NCI-H1930 (cell line): ENCODE results near the gene ASIC4.

Source experiments
- DNase-seq, 2 experiments: peaks; one replicate each; lab custom pipeline; 2025; lab: John Stamatoyannopoulos, UW

Gene ASIC4

DNA sequence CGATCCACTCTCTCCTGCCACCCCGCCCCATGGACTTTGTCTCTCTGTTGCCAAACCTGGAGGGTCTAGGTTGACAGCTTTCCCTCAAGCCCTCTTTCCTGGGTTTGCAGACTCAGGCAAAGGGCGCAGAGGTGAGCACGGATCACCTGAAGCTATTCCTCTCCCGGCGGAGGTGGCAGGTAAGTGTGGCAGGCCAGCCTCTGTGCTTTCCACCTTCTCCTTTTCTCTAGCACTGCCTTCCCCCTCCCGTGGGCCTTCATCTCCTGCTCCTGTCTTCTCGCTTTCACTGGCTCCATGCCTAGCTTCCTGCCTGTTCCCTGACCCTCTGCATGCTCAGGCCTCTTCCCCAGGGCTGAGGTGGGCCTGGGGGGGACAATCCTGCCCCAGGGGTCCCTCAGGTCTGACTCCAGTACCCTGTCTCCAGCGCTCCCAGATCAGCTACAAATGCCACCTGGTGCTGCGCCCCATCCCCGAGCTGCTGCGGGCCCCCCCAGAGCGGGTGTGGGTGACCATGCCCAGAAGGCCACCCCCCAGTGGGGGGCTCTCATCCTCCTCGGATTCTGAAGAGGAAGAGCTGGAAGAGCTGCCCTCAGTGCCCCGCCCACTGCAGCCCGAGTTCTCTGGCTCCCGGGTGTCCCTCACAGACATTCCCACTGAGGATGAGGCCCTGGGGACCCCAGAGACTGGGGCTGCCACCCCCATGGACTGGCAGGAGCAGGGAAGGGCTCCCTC is 31.4 kb upstream of the ASIC4 start:
- no peak for DNase-seq

DNA sequence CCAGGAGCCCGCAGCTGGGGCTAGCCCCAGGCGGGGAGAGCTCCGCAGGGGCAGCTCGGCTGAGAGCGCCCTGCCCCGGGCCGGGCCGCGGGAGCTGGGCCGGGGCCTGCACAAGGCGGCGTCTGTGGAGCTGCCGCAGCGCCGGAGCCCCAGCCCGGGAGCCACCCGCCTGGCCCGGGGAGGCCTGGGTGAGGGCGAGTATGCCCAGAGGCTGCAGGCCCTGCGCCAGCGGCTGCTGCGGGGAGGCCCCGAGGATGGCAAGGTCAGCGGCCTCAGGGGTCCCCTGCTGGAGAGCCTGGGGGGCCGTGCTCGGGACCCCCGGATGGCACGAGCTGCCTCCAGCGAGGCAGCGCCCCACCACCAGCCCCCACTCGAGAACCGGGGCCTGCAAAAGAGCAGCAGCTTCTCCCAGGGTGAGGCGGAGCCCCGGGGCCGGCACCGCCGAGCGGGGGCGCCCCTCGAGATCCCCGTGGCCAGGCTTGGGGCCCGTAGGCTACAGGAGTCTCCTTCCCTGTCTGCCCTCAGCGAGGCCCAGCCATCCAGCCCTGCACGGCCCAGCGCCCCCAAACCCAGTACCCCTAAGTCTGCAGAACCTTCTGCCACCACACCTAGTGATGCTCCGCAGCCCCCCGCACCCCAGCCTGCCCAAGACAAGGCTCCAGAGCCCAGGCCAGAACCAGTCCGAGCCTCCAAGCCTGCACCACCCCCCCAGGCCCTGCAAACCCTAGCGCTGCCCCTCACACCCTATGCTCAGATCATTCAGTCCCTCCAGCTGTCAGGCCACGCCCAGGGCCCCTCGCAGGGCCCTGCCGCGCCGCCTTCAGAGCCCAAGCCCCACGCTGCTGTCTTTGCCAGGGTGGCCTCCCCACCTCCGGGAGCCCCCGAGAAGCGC is 30.6 kb upstream of the ASIC4 start:
- DNase-seq = no peak

DNA sequence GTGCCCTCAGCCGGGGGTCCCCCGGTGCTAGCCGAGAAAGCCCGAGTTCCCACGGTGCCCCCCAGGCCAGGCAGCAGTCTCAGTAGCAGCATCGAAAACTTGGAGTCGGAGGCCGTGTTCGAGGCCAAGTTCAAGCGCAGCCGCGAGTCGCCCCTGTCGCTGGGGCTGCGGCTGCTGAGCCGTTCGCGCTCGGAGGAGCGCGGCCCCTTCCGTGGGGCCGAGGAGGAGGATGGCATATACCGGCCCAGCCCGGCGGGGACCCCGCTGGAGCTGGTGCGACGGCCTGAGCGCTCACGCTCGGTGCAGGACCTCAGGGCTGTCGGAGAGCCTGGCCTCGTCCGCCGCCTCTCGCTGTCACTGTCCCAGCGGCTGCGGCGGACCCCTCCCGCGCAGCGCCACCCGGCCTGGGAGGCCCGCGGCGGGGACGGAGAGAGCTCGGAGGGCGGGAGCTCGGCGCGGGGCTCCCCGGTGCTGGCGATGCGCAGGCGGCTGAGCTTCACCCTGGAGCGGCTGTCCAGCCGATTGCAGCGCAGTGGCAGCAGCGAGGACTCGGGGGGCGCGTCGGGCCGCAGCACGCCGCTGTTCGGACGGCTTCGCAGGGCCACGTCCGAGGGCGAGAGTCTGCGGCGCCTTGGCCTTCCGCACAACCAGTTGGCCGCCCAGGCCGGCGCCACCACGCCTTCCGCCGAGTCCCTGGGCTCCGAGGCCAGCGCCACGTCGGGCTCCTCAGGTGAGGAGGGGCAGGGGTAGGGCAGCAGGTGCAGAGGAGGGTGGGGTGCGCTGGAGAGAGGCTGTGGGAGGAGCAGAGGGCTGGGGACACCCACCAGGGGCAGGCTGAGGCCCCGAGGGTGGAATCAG is 29.7 kb upstream of the ASIC4 start:
- no peak for DNase-seq

DNA sequence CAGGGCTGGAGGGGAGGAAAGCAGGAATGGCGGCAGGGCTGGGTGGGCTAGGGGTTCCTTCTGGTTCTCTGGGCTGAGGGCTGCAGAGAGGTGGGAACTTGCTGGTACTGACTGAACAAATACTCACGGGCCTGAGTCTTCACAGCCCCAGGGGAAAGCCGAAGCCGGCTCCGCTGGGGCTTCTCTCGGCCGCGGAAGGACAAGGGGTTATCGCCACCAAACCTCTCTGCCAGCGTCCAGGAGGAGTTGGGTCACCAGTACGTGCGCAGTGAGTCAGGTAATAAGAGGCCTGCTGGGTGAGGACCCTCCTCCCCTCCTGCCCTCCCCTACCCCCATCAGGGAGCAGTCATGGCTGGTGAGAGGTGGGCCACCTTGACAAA is 29.1 kb upstream of the ASIC4 start:
- DNase-seq = no peak

DNA sequence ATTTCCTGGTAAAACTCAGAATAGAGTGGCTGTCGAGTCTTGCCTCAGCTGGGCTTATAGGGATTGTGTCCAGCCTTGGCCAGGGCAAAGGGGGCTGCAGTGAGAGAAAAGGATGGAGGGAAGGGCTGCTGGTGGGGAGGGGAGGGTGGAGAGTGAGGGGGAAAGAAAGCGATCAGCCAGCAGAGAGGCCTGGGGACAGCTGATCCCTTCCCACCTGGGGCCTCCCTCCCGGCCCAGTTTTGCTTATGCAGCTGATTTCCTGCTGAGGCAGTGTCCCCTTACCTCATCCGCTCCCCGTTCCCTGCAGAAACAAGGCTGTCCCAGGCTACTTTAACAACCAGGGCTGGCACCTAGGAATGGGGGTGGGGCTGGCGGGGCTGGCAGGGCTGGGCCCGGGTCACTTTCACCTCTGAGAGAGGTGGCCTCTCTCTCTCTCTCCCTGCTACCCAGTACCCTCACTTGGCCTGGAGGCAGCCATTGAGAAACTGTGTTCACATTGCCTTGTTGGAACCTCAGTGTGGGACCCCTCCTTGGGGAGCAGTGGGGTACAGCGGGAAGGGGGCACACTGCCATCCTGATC is 27.8 kb upstream of the ASIC4 start:
- no peak for DNase-seq

DNA sequence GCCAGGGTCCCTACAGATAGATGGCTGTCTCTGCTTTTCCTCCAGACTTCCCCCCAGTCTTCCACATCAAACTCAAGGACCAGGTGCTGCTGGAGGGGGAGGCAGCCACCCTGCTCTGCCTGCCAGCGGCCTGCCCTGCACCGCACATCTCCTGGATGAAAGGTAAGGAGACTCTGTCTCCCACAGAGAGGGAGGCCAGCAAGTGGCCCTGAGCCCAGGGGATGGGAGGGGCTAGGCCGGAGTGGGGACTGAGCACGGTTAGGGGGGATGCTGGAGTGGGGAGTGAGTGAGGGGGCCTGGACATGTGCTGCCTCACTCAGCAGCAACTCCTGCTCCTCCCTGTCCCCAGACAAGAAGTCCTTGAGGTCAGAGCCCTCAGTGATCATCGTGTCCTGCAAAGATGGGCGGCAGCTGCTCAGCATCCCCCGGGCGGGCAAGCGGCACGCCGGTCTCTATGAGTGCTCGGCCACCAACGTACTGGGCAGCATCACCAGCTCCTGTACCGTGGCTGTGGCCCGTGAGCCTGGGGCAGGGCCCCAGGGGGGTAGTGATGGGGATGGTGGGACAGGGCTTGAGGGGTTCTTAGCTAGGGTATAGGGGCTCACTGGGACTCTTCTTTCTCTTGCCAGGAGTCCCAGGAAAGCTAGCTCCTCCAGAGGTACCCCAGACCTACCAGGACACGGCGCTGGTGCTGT is 26.0 kb upstream of the ASIC4 start:
- no peak for DNase-seq

DNA sequence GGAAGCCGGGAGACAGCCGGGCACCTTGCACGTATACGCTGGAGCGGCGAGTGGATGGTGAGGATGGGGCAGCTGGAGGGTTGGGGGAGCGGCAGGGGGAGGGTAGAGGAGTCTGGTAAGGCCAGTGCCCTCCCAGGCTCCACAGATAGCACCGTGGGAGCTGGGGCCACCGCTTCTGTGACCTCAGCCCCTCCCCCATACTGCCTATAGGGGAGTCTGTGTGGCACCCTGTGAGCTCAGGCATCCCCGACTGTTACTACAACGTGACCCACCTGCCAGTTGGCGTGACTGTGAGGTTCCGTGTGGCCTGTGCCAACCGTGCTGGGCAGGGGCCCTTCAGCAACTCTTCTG is 25.5 kb upstream of the ASIC4 start:
- no peak for DNase-seq

DNA sequence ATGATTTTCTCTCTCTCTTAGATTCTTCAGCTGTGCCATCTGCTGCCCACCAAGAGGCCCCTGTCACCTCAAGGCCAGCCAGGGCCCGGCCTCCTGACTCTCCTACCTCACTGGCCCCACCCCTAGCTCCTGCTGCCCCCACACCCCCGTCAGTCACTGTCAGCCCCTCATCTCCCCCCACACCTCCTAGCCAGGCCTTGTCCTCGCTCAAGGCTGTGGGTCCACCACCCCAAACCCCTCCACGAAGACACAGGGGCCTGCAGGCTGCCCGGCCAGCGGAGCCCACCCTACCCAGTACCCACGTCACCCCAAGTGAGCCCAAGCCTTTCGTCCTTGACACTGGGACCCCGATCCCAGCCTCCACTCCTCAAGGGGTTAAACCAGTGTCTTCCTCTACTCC is 25.0 kb upstream of the ASIC4 start:
- no peak for DNase-seq

DNA sequence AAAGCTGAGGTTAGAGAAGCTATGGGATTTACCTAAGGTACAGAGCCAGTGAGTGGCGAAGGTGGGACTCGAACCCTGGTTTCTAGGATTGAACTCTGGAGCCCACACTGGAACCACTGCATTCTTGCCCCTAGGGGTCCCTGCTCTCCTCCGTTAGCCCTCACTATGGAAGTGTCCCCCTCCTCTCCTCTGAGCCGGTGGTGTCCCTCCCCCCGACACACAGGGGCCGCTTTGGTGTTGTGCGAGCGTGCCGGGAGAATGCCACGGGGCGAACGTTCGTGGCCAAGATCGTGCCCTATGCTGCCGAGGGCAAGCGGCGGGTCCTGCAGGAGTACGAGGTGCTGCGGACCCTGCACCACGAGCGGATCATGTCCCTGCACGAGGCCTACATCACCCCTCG is 24.1 kb upstream of the ASIC4 start:
- no peak for DNase-seq

DNA sequence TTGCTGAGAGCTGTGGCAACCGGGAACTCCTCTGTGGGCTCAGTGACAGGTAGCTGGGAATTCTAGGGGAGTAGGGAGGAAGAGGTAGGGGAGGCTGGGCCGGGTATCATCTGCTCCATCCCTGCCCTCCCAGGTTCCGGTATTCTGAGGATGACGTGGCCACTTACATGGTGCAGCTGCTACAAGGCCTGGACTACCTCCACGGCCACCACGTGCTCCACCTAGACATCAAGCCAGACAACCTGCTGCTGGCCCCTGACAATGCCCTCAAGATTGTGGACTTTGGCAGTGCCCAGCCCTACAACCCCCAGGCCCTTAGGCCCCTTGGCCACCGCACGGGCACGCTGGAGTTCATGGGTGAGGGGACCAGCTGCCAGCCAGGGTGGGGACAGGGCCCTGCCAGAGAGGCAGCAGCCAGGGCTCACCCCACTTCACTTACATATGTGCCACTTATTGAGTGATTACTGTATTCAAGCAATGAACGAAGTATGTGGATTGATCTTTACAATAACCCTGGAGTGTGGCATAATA is 23.6 kb upstream of the ASIC4 start:
- no peak for DNase-seq

DNA sequence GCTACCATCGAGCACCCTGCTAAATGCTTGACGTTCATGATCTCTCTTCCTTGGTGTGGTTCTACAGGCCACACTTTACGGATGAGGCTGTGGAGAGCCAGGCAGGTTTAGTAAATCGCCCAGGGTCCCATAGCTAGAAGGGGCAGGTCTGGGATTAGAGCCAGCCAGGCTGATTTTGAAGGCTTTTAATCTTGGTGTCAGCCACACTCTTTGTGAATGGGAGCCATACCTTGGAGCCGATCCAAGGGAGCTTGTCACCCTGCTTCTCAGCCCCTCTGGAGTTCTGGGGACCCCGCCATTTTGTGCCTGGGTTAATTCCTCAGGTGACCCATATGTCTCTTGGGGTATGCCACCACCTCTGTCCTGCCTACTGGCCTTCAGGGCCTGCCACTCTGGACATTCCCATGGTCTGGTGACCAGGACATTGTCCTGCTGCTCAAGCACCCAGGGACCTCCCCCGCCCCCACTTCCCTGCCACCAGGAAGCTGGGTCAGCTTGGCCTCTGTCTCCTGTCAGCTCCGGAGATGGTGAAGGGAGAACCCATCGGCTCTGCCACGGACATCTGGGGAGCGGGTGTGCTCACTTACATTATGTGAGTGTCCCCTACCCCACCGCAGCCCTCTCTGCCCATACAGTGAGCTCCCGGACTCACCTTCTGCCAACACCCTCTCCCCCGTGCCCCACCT is 22.9 kb upstream of the ASIC4 start:
- DNase-seq = no peak

DNA sequence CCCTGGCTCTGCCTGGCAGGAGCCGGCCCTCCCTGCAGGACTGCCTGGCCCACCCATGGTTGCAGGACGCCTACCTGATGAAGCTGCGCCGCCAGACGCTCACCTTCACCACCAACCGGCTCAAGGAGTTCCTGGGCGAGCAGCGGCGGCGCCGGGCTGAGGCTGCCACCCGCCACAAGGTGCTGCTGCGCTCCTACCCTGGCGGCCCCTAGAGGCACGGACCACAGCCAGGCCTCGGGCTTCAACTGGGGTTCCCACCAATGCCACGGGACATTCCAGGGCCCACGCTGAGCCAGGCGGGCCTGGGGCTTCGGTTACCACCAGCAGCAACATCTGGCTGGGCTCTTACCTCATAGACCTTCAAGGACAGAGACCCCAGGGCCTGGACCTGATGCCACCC is 21.7 kb upstream of the ASIC4 start:
- DNase-seq = peak in 1 of 2 experiments; percentile 6

DNA sequence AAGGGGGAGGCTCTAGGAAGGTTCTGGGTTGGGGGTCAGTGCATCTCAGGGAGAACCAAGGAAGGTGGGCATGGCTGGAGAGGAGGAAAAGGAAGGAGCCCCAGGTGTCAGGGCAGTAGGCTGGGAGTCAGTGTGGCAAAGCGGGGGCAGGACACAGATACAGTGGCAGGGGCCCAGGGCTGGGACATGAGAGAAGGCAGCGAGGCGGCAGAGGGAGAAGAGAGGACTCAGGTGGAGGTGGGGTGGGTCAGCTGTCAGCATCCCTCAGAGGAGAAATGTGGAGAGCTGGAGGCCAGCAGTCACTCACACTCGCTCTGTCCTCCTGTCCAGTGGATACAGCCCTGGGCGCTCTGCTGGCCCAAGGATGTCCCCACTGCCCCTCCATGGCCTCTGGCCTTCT is 21.2 kb upstream of the ASIC4 start:
- no peak for DNase-seq

DNA sequence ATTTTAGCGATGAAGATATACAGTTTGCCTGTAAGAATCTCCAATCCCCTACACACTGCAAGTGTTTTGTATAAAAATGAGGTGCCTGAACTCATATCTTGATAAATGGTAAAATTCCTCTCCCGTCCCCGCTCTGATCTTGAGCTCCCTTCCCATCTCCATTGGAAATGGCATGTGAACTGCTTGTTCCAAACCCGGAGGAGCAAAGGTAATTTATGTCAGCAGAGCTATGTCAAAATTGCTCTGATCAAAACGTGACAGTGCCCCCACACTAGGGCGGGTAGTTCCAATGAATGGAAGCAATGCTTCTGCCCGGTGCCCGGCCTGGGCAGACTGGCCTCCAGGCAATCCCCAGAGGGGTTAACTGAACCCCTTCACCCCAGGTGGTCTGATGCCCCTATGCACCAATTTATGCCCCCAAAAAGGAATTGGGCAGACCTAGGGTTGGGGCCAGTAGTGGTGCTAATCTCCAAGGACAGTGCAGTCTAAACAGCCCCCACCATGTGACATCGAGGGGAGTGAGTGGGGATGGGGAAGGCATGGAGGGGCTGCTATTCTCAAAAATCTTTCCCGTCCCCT is 19.2 kb upstream of the ASIC4 start:
- DNase-seq = no peak

DNA sequence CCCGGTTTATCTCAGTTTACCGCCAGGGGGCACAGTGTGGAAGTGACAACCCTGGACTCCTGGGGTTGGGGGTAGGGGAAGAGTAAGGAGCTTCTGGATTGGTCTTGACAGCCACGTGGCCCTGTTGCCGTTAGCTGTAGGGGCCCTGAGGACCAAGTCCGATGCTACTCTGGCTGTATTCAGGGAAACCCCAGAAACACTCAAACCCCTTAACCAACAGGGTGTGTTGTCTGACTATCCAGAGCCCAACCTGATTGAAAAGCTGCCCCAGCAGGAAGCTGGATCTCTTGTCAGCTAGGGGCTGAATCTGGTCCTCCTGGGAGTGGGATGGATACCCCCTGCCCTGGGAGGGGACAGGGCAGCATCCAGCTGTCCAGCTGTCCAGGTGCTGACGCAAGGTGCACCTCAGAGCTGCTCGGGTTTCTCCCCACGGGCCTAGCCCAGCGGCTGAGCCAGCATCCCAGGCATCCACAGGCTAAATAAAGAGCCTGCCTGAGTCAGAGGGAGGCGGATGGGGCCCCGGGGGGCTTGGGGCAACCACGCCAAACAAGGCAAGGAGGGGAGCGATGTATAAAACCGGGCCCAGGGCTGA is 18.7 kb upstream of the ASIC4 start:
- peak; percentile 55 to 70 for DNase-seq

DNA sequence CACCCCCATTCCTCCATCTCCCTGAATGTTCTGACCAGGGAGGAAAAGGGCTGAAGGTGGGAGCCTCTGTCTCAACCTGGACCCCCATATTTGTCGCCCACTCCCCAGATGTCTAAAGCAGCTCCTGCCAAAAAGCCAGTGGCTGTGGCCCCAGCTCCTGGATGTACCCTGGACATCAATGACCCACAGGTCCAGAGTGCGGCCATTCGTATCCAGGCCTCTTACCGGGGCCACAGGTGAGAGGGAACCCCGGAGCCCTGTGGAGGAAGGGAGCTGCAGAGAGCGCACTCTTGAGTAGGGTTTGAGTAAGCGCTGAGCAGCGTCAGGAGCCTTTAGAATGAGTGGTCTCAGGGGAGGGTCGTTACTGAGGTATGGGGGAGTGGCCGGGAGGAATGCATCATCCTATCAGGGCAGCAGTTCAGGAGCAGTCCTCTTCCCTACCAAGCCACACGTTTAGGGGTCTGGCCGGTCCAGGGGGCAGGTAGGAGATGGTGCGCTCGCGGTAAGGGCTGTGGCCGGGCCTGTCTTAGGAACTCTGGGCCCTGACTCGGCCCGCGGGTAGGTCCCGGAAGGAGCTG is 17.9 kb upstream of the ASIC4 start:
- DNase-seq = no peak

DNA sequence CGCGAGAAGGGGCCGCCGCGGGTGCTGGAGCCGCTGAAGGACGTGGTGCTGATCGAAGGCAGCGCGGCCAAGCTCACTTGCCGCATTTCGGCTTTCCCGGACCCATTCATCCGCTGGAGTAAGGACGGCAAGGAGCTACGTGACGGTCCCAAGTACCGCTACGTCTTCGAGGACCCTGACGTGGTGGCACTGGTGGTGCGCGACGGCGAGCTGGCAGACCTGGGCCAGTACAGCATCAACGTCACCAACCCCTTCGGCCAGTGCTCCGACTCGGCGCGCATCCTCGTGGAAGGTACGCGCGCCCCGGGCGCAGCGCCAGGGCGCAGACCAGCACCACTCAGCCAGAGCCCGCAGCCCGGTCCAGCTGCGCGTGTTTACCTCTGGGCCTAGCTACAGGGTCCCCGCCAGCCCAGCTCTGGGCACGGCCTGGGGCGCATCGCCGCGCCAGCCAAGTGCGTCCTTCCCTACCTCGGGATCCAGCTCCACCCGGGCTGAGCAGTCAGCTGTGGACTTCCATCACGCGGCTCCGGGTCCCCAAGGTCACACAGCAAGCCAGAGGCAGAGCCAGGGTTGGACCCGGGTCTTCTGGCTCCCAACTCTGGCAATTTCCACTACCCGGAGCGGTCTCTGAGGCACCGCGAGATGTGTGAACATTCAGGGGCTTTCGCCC is 17.3 kb upstream of the ASIC4 start:
- DNase-seq = no peak

DNA sequence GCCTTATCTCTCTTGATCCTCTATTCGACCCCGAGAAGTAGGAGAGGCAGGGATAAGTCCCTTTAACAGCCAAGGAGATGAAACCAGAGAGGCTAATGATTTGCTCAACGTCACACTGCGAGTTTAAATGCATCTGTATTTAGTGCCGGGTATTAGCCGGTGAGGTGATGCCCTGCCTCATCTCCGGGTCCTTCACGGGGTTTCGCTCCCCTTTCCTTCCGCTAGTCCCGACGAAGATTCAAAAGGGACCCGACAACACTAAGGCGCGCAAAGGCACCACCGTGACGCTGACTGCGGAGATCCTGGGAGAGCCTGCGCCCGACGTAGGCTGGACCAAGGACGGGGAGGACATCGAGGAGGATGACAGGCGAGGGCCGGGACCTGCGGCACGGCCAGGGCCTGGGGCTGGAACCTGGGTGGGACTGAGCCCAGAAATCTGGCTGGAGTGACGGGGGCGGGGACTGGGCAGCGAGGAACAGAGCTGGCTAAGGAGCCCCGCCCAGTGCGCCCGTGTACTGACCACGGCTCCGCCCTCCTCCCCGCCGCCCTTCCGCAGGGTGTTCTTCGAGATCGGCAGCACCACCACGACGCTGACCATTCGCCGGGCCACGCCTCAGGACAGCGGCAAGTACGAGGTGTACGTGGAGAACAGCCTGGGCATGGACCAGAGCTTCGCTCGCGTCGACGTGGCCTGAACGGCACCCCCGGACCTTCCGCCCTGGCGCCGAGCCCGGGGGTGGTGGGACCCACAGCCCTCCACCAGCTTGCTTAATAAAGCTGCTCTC is 16.6 kb upstream of the ASIC4 start:
- no peak for DNase-seq
